ENCODE measurements around the gene BAX. TPM values are rescaled to one million over a fixed set of nuclear protein-coding genes. Genes with fewer than 3 reads are reported as not detected.

BAX gene
- total and polyA plus RNA-seq, 2 of the 13 experiments (the other 11 are each of a cell fraction or from before 2014, with no cell fraction given), result 139 to 176 TPM

DNA sequence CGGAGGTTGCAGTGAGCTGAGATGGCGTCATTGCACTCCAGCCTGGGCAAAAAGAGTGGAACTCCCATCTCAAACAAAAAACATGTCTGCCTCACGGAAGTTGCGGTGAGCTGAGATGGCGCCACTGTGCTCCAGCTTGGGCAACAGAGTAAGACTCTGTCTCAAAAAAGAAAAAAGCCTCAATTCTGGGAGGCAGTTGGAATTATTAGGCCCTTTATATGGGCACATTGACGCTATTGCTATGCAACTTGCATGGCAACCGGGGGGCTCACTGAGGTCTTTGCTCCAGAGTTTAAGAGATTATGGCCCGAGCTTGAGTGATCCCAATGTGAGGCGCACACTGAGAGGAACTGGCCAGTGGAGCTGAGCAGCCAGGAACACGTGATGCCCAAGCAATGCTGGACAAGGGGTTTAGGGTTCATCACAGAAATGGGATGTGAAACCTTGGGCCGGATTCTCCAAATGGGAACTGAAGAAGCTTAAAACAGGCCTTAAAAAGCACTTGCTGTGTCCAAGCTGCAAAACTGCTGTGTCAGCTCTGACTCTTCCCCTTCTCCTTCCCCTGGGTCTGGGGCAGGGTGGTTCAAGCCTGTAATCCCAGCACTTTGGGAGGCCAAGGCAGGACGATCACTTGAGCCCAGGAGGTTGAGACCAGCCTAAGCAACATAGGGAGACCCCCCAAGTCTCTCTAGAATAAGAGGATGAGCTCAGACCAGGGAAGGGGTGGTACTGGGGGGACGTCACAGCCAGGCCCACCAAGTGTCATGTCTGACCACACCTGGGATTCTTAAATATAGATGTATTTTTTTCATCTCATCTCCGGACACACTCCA lies 12.9 kb downstream of the BAX start (continued):
- TF ChIP-seq, protein P1, sequence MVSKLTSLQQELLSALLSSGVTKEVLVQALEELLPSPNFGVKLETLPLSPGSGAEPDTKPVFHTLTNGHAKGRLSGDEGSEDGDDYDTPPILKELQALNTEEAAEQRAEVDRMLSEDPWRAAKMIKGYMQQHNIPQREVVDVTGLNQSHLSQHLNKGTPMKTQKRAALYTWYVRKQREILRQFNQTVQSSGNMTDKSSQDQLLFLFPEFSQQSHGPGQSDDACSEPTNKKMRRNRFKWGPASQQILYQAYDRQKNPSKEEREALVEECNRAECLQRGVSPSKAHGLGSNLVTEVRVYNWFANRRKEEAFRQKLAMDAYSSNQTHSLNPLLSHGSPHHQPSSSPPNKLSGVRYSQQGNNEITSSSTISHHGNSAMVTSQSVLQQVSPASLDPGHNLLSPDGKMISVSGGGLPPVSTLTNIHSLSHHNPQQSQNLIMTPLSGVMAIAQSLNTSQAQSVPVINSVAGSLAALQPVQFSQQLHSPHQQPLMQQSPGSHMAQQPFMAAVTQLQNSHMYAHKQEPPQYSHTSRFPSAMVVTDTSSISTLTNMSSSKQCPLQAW (CRISPR knock-in tag; IDR thresholded peaks at IDR 0.05), result peak; percentile 45; the same call in 1 of the 2 replicates
- TF ChIP-seq, protein P2, sequence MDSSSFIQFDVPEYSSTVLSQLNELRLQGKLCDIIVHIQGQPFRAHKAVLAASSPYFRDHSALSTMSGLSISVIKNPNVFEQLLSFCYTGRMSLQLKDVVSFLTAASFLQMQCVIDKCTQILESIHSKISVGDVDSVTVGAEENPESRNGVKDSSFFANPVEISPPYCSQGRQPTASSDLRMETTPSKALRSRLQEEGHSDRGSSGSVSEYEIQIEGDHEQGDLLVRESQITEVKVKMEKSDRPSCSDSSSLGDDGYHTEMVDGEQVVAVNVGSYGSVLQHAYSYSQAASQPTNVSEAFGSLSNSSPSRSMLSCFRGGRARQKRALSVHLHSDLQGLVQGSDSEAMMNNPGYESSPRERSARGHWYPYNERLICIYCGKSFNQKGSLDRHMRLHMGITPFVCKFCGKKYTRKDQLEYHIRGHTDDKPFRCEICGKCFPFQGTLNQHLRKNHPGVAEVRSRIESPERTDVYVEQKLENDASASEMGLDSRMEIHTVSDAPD (CRISPR knock-in tag; IDR thresholded peaks at IDR 0.05), result 0 out of 2 replicates have a peak, but pooled peaks have one; percentile 51
- no peak; the same call in none of the 2 replicates for TF ChIP-seq KAT8 (CRISPR knock-in tag; IDR thresholded peaks at IDR 0.05)
- TF ChIP-seq RCOR2 (CRISPR knock-in tag; IDR thresholded peaks at IDR 0.05), result no peak
- TF ChIP-seq ZNF335 (CRISPR knock-in tag; IDR thresholded peaks at IDR 0.05), result no peak
- 0 out of 2 replicates have a peak, but pooled peaks have one; percentile 32 for TF ChIP-seq NFKB2 (CRISPR knock-in tag; IDR thresholded peaks at IDR 0.05; ENCODE audit: borderline replicate concordance)
- TF ChIP-seq FLYWCH1 (CRISPR knock-in tag; IDR thresholded peaks at IDR 0.05), result no peak
- no peak for TF ChIP-seq ZNF883 (CRISPR knock-in tag; IDR thresholded peaks at IDR 0.05; ENCODE audit: not compliant biosample characterization)
- no peak for TF ChIP-seq ZNF496 (CRISPR knock-in tag; IDR thresholded peaks at IDR 0.05; ENCODE audit: insufficient replicate concordance)
- TF ChIP-seq, protein P3, sequence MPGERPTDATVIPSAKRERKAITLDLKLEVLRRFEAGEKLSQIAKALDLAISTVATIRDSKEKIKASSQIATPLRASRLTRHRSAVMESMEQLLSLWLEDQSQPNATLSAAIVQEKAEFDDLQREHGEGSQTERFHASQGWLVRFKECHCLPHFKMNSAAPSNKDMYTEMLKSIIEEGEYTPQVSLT (CRISPR knock-in tag; IDR thresholded peaks at IDR 0.05; ENCODE audit: borderline replicate concordance, low read depth), result no peak
- no peak for TF ChIP-seq TBL1XR1 (IDR thresholded peaks at IDR 0.05; ENCODE audit: borderline replicate concordance, low read length, partially characterized antibody)
- no peak for TF ChIP-seq PPARG (CRISPR knock-in tag; conservative IDR thresholded peaks at IDR 0.05)
- no peak; the same call in 1 of the 2 replicates for TF ChIP-seq ARID2 (CRISPR knock-in tag; IDR thresholded peaks at IDR 0.05; ENCODE audit: borderline replicate concordance)
- TF ChIP-seq MIER3 (CRISPR knock-in tag; IDR thresholded peaks at IDR 0.05; ENCODE audit: borderline replicate concordance), result 0 out of 2 replicates have a peak, but pooled peaks have one; percentile 25
- TF ChIP-seq HOXA5 (CRISPR knock-in tag; IDR thresholded peaks at IDR 0.05), result peak; percentile 66
- TF ChIP-seq TFDP2 (CRISPR knock-in tag; IDR thresholded peaks at IDR 0.05), result no peak
- TF ChIP-seq KLF16 (CRISPR knock-in tag; IDR thresholded peaks at IDR 0.05), result no peak; a peak in 1 of 4 replicates
- no peak for TF ChIP-seq CREB3 (CRISPR knock-in tag; IDR thresholded peaks at IDR 0.05)
- TF ChIP-seq PHF20 (CRISPR knock-in tag; IDR thresholded peaks at IDR 0.05), result no peak
- TF ChIP-seq ATF6 (CRISPR knock-in tag; conservative IDR thresholded peaks at IDR 0.05), result no peak
